ENCODE measurements around the gene PRDX2. TPM values are rescaled to one million over a fixed set of nuclear protein-coding genes. Genes with fewer than 3 reads are reported as not detected.
A peak's percentile ranks its signal among the peaks of the same experiment; 100 is the strongest.
"Not testable (repeated sequence)": the region's sequence is repeated elsewhere in the genome, so short reads cannot be mapped to it uniquely, and the experiment has no call there.

Gene PRDX2
- total and polyA plus RNA-seq, 3 experiments from 2014 or later: 183 to 257 (median 184) TPM

DNA sequence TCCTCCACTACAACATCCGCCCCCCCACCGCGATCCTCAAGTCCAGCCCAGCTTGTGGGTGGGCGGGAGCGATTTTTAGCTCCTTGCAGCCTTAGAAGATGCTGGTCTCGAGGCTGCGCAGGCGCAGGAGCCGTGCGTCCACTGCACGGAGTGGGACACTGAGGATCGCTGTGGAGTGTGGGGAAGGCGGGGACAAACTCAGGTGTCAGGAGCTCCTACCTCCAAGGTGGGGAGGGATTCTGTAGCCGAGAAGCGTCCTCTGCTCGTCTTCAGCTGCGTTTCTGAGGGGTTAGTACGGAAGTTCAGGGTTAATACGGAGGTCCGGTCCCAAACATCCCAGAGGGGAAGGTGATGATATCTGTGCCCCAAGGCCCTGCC is 33.0 kb upstream of the PRDX2 start, which contains the start of gene RTBDN:
Gene RTBDN, minus strand, starts transcription at position 14 of the 378 bp plus-strand sequence. CDS start 4,600 bp downstream, outside the sequence.
- H3K4me1 ChIP-seq (ENCODE audit: insufficient read depth, low read length): peaks cover 27% of the 10 kb centered on the region
- H3K27ac Mint-ChIP-seq: peak within 1 kb of the TSS in 4 of 8 donors; percentile 34 to 67 (median 51)
- no peak for DNase-seq
- H3K9me3 ChIP-seq (ENCODE audit: low read length): no peaks in the 10 kb centered on the region
- peaks cover 76% of the 10 kb centered on the region for H3K27me3 ChIP-seq (ENCODE audit: insufficient read depth, low read length, poor library complexity, severe bottlenecking)
- peaks cover 0 to 11% (median 6%) of the 10 kb centered on the region in 5 donors for H3K9me3 Mint-ChIP-seq
- POLR2A ChIA-PET: no interaction called here
- H3K36me3 Mint-ChIP-seq: peaks cover 0 to 3% (median 0%) of the 10 kb centered on the region in 3 donors
- CTCF ChIA-PET: interaction anchor here (1.4 to 1.7 kb wide), 2 partner anchors 38 to 68 kb away, joined by 3 to 4 read pairs; no protein-coding TSS in a partner anchor
- peak within 1 kb of the TSS; percentile 41 to 64 (median 50) for H3K4me3 Mint-ChIP-seq
- H3K4me1 Mint-ChIP-seq: peaks cover 32 to 39% (median 38%) of the 10 kb centered on the region in 3 donors
- peaks cover 79 to 80% of the 10 kb centered on the region in 2 donors for H3K27me3 Mint-ChIP-seq
- no peak within 1 kb of the TSS for H3K27ac ChIP-seq (ENCODE audit: low read depth, low read length)
- no peak within 1 kb of the TSS for H3K4me3 ChIP-seq (ENCODE audit: low read length)
- H3K36me3 ChIP-seq (ENCODE audit: insufficient read depth, low read length): no peaks in the 10 kb centered on the region

DNA sequence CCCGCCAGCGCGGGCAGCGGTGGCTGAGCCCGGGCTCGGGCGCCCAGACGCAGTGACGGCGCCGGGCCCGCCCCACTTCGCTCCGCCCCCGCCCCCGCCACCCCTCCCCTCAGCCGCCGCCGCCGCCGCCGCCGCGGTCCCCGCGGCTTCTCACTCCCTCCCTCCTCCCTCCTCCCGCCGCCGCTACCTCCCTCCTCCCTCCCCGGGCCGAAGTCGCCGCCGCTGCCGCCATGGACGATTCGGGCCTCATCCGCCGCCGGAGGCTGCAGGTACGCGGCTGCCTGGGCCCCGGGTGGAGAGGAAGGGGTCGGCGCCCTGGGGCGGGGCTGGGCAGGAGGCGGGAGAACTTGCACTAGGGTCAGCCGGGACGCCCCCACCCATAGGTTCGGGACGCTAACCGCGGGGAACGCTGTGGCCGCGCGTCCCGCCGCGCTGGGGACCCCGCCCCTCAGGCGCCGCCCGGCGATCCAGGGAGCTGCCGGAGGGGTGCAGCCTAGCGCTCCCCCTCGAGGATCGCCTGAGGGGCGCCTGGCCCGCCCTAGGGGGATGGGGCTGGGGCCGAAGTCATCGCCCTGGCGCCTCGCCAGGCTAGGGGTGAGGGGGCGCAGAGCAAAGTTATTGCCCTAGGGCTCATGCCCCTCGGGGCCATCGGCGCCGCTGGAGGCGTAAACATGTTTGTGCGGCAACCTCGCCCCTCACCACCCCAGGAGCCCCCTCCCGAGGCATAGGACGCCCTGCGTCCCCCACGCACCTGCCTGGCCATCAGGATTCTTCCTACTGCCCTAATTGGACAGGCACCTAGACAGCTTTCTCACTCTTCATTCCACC is 32.4 kb upstream of the PRDX2 start:
- DNase-seq: peak in 4 of 5 donors; percentile 21 to 60 (median 40)
- ChIA-PET POLR2A (no interaction called here), CTCF (interaction anchor here (1.4 to 1.7 kb wide), 2 partner anchors 38 to 68 kb away, joined by 3 to 4 read pairs; no protein-coding TSS in a partner anchor)
- no peaks in the 10 kb centered on the region for H3K9me3 ChIP-seq (ENCODE audit: low read length)
- H3K4me1 Mint-ChIP-seq: peaks cover 26 to 33% (median 32%) of the 10 kb centered on the region in 3 donors
- peak overlapping the region in 6 of 7 donors; percentile 38 to 64 (median 43) for H3K4me3 Mint-ChIP-seq
- peak overlapping the region in 2 of 8 donors; percentile 65 to 67 for H3K27ac Mint-ChIP-seq
- H3K9me3 Mint-ChIP-seq: peaks cover 0 to 7% (median 6%) of the 10 kb centered on the region in 5 donors
- peaks cover 0 to 3% (median 0%) of the 10 kb centered on the region in 3 donors for H3K36me3 Mint-ChIP-seq
- no peaks in the 10 kb centered on the region for H3K36me3 ChIP-seq (ENCODE audit: insufficient read depth, low read length)
- H3K4me1 ChIP-seq (ENCODE audit: insufficient read depth, low read length): peaks cover 22% of the 10 kb centered on the region
- peaks cover 73% of the 10 kb centered on the region for H3K27me3 ChIP-seq (ENCODE audit: insufficient read depth, low read length, poor library complexity, severe bottlenecking)
- H3K27ac ChIP-seq (ENCODE audit: low read depth, low read length): no peak overlapping the region
- H3K4me3 ChIP-seq (ENCODE audit: low read length): no peak overlapping the region
- peaks cover 78% of the 10 kb centered on the region in 2 donors for H3K27me3 Mint-ChIP-seq

DNA sequence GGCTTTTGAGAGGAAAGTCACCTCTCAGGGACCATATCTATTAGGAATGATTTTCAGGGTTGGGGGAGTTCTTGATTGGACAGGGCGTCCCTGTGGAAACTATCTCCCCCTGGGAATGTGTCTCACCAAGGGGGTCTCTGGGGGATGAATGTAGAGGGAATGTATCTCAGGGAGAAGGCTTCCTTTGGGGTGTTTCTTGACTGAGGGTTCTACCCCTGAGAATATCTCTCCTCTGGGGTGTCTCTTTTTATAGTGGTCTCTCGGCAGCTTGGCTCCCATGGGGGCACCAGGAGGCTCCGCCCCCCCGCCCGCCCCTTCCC is 31.8 kb upstream of the PRDX2 start:
- ChIA-PET CTCF (no interaction called here), POLR2A (no interaction called here)
- Histone ChIP-seq H3K27me3 (ENCODE audit: insufficient read depth, low read length, poor library complexity, severe bottlenecking) (peaks cover 75% of the 10 kb centered on the region), H3K27ac (ENCODE audit: low read depth, low read length) (no peak overlapping the region), H3K9me3 (ENCODE audit: low read length) (no peaks in the 10 kb centered on the region), H3K36me3 (ENCODE audit: insufficient read depth, low read length) (no peaks in the 10 kb centered on the region), H3K4me3 (ENCODE audit: low read length) (no peak overlapping the region), H3K4me1 (ENCODE audit: insufficient read depth, low read length) (peaks cover 17% of the 10 kb centered on the region)
- Mint-ChIP-seq H3K36me3 (peaks cover 0 to 3% (median 0%) of the 10 kb centered on the region in 3 donors), H3K4me1 (peaks cover 26 to 30% (median 29%) of the 10 kb centered on the region in 3 donors), H3K9me3 (peaks cover 0 to 7% (median 6%) of the 10 kb centered on the region in 5 donors), H3K27me3 (peaks cover 81 to 82% of the 10 kb centered on the region in 2 donors), H3K4me3 (peak overlapping the region in 6 of 7 donors; percentile 24 to 63 (median 50)), H3K27ac (peak overlapping the region in 2 of 8 donors; percentile 34 to 37)
- no peak for DNase-seq

DNA sequence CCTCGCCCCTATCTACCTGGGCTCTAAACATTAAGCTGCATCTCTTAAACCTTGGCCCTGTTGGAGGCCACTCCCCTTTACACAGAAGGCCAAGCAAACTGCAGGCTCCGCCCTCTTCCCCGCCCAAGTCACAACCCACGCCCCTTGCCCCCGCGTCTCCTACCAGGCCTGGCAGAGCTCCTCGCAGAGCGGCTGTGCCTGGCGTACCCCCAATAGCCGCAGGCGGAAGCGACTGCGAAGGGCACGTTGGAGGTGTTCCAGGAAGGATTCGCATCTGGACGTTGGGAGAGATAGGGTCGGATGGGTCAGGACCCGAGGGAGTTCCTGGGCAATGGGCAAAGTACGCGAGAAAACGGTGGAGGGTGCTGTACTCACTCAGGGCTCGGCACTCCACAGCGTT is 26.9 kb upstream of the PRDX2 start:
- H3K27me3 Mint-ChIP-seq: peaks cover 70 to 75% of the 10 kb centered on the region in 2 donors
- Histone ChIP-seq H3K9me3 (ENCODE audit: low read length) (no peaks in the 10 kb centered on the region), H3K4me1 (ENCODE audit: insufficient read depth, low read length) (peaks cover 18% of the 10 kb centered on the region), H3K27me3 (ENCODE audit: insufficient read depth, low read length, poor library complexity, severe bottlenecking) (peaks cover 63% of the 10 kb centered on the region), H3K36me3 (ENCODE audit: insufficient read depth, low read length) (no peaks in the 10 kb centered on the region), H3K27ac (ENCODE audit: low read depth, low read length) (no peak overlapping the region), H3K4me3 (ENCODE audit: low read length) (no peak overlapping the region)
- ChIA-PET POLR2A (interaction anchor here (1.2 kb wide), 1 partner anchor 91 kb away, joined by 3 read pairs; the partner anchor contains the start of gene GET3), CTCF (interaction anchor here (1.8 kb wide), 1 partner anchor 19 kb away, joined by 6 read pairs; no protein-coding TSS in a partner anchor)
- no peak overlapping the region for H3K4me3 Mint-ChIP-seq
- H3K27ac Mint-ChIP-seq: no peak overlapping the region
- H3K9me3 Mint-ChIP-seq: peaks cover 0 to 6% (median 4%) of the 10 kb centered on the region in 5 donors
- H3K4me1 Mint-ChIP-seq: peaks cover 20 to 25% (median 22%) of the 10 kb centered on the region in 3 donors
- no peak for DNase-seq
- H3K36me3 Mint-ChIP-seq: peaks cover 0 to 3% (median 0%) of the 10 kb centered on the region in 3 donors

DNA sequence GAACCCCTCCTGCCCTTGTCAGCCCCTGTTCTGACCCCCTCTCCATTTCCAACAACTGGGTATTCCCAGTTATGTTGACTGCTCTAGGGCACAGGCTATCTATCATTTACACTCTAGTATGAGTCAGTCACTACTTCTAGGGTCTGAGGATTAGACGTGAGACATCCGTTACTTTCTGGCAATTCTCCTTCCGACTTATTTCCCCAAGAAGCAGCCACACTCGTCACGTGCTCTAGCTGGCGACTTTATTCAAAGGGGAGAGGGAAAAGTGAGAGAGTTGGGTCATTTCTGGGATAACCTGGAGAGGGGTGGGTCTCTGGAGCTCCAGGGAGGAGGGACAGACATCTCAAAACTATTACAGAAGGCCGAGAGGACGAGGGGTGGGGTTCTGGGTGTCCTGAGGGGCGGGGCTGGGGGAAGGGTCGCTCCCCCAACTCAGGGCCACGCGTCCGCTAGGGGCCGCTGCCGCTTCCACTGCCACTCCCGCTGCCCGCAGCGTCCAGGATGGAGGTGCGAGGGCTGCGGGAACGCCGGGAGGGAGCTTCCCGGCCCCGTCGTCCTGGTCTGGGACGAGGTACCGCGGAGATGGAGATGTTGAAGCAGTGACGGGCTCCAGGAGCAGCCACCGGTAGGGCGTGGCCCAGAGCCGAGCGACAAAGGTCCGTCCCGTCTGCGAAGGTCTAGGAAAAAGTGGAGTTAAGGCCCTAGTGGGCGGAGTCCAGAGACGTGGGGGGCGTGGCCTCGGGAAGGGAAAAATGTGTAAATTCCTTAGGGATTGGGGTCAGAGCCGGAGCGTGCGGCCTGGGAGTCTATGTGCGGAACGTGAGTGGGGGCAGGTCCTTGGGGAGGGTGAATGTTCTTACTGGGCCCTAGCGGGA is 23.9 kb upstream of the PRDX2 start:
- Histone ChIP-seq H3K36me3 (ENCODE audit: insufficient read depth, low read length) (no peaks in the 10 kb centered on the region), H3K4me1 (ENCODE audit: insufficient read depth, low read length) (peaks cover 5% of the 10 kb centered on the region), H3K27ac (ENCODE audit: low read depth, low read length) (no peak overlapping the region), H3K4me3 (ENCODE audit: low read length) (no peak overlapping the region), H3K27me3 (ENCODE audit: insufficient read depth, low read length, poor library complexity, severe bottlenecking) (peaks cover 36% of the 10 kb centered on the region), H3K9me3 (ENCODE audit: low read length) (no peaks in the 10 kb centered on the region)
- peaks cover 47 to 51% of the 10 kb centered on the region in 2 donors for H3K27me3 Mint-ChIP-seq
- H3K4me3 Mint-ChIP-seq: no peak overlapping the region
- peaks cover 4 to 9% (median 5%) of the 10 kb centered on the region in 3 donors for H3K4me1 Mint-ChIP-seq
- peaks cover 0 to 11% (median 0%) of the 10 kb centered on the region in 5 donors for H3K9me3 Mint-ChIP-seq
- CTCF ChIA-PET: interaction anchor here (0.8 to 1.6 kb wide), 3 partner anchors 22 to 68 kb away, joined by 3 to 4 read pairs (median 4); no protein-coding TSS in a partner anchor
- no peak overlapping the region for H3K27ac Mint-ChIP-seq
- DNase-seq: no peak
- H3K36me3 Mint-ChIP-seq: peaks cover 0 to 1% (median 0%) of the 10 kb centered on the region in 3 donors
- POLR2A ChIA-PET: no interaction called here

DNA sequence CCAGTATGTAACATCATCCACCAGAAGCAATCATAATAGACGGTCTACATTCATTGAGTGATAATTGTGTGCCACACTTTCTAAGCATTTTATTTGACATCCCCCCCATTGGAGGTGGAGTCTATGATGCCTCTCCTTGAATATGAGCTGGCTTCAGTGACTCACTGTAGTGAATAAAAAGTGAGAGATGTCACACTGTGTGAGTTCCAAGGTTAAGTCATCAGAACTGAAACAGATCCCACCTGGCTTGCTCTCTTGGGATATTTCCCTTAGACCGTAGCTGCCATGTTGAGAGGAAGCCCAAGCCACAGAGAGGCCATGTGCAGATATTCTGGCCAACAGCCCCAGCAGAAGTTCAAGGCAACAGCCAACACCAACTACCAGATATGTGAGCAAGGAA is 20.2 kb upstream of the PRDX2 start:
- H3K4me1 Mint-ChIP-seq: peaks cover 4 to 9% (median 4%) of the 10 kb centered on the region in 3 donors

DNA sequence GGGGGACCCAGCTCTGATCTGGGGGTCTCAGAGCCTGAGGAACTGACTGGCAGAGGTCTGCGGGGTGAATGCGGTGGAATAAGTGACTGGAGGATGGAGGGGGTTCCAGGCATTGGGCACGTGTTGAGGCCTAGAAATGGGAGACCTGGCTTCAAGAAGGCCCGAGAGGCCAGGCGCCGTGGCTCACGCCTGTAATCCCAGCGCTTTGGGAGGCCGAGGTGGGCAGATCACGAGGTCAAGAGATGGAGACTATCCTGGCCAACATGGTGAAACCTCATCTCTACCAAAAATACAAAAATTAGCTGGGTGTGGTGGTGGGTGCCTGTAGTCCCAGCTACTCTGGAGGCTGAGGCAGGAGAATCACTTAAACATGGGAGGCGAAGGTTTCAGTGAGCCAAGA is 16.2 kb upstream of the PRDX2 start:
- H3K4me3 Mint-ChIP-seq; DNase-seq; H3K27ac Mint-ChIP-seq; H3K4me1 Mint-ChIP-seq; H3K27me3 ChIP-seq (ENCODE audit: insufficient read depth, low read length, poor library complexity, severe bottlenecking); POLR2A ChIA-PET; H3K27me3 Mint-ChIP-seq; H3K9me3 Mint-ChIP-seq; H3K36me3 ChIP-seq (ENCODE audit: insufficient read depth, low read length); H3K4me3 ChIP-seq (ENCODE audit: low read length); H3K27ac ChIP-seq (ENCODE audit: low read depth, low read length); H3K4me1 ChIP-seq (ENCODE audit: insufficient read depth, low read length); H3K9me3 ChIP-seq (ENCODE audit: low read length): not testable (repeated sequence)
- H3K36me3 Mint-ChIP-seq: peaks cover 0 to 15% (median 8%) of the 10 kb centered on the region in 3 donors
- CTCF ChIA-PET: interaction anchor here (1.2 kb wide), 1 partner anchor 52 kb away, joined by 6 read pairs; no protein-coding TSS in a partner anchor

More for the DNA sequence above, 20.2 kb upstream of the PRDX2 start:
- peaks cover 19 to 23% of the 10 kb centered on the region in 2 donors for H3K27me3 Mint-ChIP-seq
- H3K36me3 ChIP-seq (ENCODE audit: insufficient read depth, low read length): no peaks in the 10 kb centered on the region
- H3K9me3 Mint-ChIP-seq: peaks cover 0 to 9% (median 0%) of the 10 kb centered on the region in 5 donors
- no peak overlapping the region for H3K4me3 Mint-ChIP-seq
- DNase-seq: no peak
- POLR2A ChIA-PET: no interaction called here
- peak overlapping the region in 1 of 8 donors; percentile 1 for H3K27ac Mint-ChIP-seq
- CTCF ChIA-PET: interaction anchor here (1.1 kb wide), 1 partner anchor 26 kb away, joined by 5 read pairs; no protein-coding TSS in a partner anchor
- no peak overlapping the region for H3K27ac ChIP-seq (ENCODE audit: low read depth, low read length)
- peaks cover 5% of the 10 kb centered on the region for H3K4me1 ChIP-seq (ENCODE audit: insufficient read depth, low read length)
- no peak overlapping the region for H3K4me3 ChIP-seq (ENCODE audit: low read length)
- peaks cover 15% of the 10 kb centered on the region for H3K27me3 ChIP-seq (ENCODE audit: insufficient read depth, low read length, poor library complexity, severe bottlenecking)
- H3K9me3 ChIP-seq (ENCODE audit: low read length): no peaks in the 10 kb centered on the region
- peaks cover 0 to 1% (median 0%) of the 10 kb centered on the region in 3 donors for H3K36me3 Mint-ChIP-seq

All from CD8-positive, alpha-beta memory T cell (primary cell).